Measurements from ENCODE around the gene RETSAT.
"Not testable (repeated sequence)": the region's sequence is repeated elsewhere in the genome, so short reads cannot be mapped to it uniquely, and the experiment has no call there.

Gene RETSAT

DNA sequence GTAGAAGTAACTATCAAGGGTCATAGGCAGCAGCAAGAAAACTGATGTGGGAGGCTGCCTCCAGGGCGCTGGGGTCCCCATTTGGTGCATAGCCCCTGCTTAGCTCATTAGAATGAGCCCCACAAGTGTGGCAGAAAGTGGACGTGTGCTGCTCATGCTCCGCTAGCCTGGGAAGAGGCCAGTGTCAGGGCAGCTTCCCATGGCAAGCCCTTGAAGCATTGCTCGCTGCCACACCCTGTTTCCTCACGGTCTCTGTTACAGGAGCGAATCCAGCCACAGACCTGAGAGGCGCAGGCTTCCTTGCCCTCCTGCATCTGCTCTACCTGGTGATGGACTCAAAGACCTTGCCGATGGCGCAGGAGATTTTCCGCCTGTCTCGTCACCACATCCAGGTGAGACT, 22.8 kb upstream of the RETSAT start:
- no peak for DNase-seq

- no peak for DNase-seq
These were observed 22.1 kb upstream of the RETSAT start for GRCh38 chr2:85376291-85377065.

DNA sequence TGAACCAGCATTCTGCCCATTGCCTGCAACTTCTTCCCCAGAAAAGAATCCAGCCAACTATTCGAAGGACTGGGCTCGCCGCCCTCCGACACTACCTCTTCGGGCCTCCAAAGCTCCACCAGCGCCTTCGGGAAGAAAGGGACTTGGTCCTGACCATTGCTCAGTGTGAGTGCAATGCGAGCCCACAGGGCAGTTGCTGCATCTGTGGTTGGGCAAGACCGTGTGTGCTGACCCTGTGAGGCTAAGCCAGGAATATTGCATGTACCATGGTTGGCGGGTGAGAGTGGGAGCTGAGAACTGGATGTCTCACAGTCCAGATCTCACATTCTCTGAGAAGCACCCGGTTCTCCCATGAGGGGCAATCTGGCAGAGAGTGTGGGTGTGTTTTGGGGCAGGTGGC, 16.7 kb upstream of the RETSAT start:
- no peak for DNase-seq

DNA sequence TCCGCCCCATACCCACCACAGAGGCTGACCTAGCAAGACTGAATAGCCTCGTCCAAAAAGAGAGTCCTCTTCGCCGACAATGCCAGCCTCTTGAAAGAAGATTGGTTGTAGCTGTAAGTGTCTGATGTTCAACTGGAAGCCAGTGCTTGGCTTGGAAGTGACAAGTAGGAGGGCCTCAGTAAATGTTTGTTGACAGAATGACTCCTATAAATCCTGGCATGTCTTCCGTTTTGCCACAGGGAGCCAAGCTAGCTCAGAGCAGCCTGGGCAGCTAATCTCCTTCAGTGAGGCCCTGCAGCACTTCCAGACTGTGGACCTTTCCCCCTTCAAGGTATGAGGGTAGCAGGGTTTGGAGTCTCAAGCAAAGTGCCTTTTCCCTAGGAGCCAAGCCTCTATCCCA, 15.2 kb upstream of the RETSAT start:
- no peak for DNase-seq

- no peak for DNase-seq
These were observed 14.6 kb upstream of the RETSAT start for GRCh38 chr2:85368921-85369320.

GRCh38 chr2:85367180-85367579, 12.9 kb upstream of the RETSAT start:
- DNase-seq = no peak

DNA sequence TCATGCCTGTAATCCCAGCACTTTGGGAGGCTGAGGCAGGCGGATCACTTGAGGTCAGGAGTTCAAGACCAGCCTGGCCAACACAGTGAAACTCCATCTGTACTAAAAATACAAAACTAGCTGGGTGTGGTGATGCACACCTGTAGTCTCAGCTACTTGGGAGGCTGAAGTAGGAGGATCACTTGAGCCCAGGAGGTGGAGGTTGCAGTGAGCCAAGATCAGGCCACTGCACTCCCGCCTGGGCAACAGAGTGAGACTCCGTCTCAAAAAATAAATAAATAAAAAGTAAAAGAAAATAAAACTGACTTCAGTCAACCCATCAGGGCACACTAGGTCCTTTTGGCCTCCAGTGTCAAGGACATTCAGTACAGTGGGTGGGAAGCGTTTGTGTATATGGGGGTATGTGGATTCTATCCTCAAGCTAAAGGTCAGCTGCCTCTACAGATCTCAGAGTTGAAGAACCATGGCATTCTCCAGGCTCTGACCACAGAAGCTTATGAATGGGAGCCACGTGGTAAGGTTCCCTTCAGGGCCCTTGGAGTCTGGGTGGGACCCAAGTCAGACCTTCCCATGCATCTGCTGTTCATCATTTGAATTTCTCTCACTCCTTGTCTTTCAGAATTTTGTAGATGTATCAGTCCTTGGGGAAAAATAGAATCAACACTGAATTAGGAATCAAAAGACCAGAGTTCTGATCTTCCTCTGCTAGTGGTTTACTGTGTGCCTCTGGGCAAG, 8.5 kb upstream of the RETSAT start:
- not testable (repeated sequence) for DNase-seq

DNA sequence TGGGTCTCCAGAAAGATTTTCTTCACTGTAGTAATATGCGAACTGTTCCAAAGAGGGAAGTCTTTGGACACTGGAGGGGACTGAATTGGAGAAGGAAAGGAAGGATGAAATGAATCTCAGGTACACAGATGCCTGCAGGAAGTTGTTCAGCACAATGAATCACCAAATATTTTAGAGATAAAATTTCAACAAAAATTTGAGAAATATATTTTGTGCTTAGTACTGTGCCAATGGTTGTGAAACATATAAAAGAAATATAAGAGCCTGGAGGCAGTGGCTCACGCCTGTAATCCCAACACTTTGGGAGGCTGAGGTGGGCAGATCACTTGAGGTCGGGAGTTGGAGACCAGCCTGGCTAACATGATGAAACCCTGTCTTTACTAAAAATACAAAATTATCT, 3.4 kb upstream of the RETSAT start:
- DNase-seq = no peak

DNA sequence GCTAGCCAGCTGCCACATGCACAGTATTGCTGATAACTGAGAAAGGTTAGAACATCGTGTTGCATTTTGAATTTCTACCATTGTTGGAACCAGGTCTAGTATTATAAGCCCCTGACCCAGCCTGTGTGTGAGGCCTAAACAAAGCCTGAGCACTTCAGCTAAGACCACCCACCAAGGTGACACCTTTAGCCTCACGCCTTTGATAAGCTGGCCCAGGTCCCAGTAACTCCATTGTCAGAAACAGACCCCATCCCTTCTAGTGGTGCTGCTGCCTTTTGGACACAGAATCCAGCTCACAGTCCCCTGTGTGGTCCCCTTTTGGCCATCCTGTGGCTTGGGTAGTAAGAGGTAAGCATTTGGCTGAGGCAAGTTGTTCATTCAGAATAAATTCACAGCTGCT, 1.9 kb upstream of the RETSAT start:
- DNase-seq = no peak

DNA sequence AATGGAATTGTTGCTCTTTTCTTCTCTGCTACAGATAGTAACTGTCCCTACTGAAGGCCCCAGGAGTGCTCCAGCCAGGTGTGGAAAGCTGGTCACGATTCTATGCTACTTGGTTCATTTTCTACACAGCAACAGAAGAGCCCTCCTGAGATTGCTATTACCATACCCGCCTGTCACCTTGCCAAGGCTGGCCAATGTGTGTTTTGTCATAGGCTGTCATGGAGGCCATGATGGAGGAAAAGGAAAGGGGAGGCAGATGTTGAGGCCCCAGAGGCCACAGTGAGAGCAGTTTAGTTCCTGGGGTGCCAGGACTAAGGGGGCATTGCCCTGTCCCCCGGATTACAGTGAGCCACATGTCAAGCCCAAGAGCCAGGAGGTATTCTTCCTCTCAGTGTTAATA, 1.2 kb upstream of the RETSAT start:
- DNase-seq = no peak

GRCh38 chr2:85355073-85355410, 714 bp upstream of the RETSAT start:
- DNase-seq = no peak

GRCh38 chr2:85353876-85354285, 447 bp downstream of the RETSAT start:
- peak; percentile 22 for DNase-seq

- no peak for DNase-seq
These were observed 6.7 kb downstream of the RETSAT start for GRCh38 chr2:85347599-85347998.

- DNase-seq = no peak
These were observed 9.9 kb downstream of the RETSAT start for GRCh38 chr2:85344356-85344954.

GRCh38 chr2:85343207-85343895, 11.0 kb downstream of the RETSAT start:
- DNase-seq = not testable (repeated sequence)

- no peak for DNase-seq
These were observed 12.2 kb downstream of the RETSAT start for GRCh38 chr2:85342156-85342555.

DNA sequence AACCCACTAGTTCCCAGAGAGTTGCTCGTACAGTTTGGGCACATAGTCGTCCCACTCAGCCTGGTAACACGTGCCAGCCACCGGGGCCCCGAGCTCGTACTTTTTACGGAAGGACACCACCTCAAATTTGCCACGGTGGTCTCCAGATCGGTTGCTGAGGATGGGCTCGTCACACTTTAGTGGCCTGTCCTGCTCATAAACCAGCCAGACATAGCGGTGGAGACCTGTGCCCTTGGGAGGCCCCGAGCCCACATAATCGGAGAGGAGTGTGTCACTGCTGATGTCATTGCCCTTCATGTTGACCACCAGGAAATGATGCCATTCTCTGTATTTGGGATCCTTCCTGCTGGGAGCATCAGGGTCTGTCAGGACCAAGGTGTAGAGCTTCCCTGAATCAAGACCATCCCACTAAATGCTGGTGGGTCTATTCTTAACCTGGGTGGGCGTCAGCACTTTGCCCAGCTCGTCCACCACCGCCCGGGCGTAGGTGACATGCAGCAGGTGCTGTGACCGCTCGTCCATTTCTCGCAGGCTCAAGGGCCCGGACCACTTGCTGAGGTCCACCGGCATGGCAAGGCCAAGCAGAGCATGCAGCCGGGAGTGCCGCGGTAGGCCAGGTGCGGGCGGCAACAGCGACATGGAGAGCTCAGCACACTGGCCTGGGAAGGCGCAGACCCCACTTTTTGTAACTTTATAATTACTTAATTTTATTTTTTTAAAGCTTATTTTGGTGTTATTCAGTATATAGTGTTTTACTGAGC, 12.9 kb downstream of the RETSAT start:
- no peak for DNase-seq

DNA sequence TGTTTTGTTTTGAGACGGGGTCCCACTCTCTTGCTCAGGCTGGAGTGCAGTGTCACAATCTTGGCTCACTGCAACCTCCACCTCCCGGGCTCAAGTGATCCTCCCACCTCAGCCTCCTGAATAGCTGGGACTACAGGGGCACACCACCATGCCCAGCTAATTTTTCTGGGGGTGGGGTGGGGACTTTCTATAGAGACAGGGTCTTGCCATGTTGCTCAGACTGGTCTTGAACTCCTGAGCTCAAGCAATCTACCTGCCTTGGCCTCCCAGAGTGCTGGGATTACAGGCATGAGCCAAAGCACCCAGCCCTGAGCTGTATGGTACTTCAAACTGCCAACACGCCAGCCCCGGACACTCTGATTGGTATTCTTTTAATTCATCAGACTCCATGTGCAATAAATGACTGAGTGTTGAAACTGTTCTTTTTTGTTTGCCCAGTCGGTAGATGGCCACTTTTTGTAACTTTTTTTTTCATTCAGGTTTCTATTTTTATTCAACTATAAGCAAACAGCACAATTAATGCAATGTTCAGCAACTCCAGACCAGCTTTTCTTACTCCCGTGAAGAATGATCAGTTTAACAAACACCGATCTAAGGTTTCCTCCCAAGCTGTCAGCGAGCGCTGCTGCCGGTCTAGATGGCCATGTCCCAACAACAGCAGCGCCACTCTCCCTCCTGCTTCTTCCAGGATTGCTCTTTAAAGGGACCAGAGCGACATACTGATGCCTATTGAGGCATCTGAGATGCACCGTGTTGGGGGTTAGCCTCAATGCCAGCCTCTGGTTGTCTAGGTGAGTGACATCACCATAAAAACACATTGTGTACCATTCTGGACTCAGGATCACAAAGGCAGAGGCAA, 14.1 kb downstream of the RETSAT start:
- no peak for DNase-seq

DNA sequence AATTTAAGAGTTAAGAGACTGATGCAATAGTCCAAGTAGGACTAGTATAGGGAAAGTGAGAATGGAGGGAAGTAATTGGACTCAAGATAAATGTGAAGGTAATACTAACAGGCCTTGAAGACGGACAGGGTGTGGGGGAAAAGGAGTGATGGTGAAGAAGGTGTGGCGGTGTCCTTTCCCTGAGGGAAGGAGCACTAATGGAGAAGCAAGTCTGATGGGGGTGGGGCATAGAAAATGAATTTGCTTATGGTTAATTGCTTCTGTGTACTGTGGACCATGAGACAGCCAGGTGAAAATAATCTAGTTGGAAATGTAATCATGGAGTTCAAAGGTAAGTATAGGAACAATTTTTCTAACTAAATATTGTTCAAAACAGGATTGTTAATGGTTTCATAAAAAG, 19.4 kb downstream of the RETSAT start:
- DNase-seq = no peak

DNA sequence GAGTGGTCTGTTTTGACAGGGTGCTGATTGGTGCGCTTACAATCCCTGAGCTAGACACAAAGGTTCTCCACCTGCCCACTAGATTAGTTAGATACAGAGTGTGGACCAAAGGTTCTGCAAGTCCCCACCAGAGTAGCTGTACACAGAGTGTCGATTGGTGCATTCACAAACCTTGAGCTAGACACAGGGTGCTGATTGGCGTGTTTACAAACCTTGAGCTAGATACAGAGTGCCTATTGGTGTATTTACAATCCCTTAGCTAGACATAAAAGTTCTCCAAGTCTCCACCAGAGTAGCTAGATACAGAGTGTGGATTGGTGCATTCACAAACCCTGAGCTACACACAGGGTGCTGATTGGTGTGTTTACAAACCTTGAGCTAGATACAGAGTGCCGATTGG, 20.5 kb downstream of the RETSAT start:
- not testable (repeated sequence) for DNase-seq

GRCh38 chr2:85330839-85331636, 23.3 kb downstream of the RETSAT start:
- peak; percentile 12 for DNase-seq
